Right lobe of liver (tissue), 4 donors: ENCODE measurements around the gene LRRC8B.

ENCODE experiments used
- POLR2A ChIP-seq: fragments of 450-650 bp; IDR thresholded peaks from one replicate; pipeline ENCODE4 v1.6.1; 2017; ENCODE audit warnings: antibody characterized with exemption, mild to moderate bottlenecking
- TF ChIP-seq, protein P1 (sequence below), 4 donors: fragments of 200-600 bp in 3 of 4; fragments of 450-650 bp in 1 of 4; IDR thresholded peaks; one replicate each; pipeline versions ENCODE4 v1.5.1 to v1.8.0; 2016 to 2022; ENCODE audit warnings: antibody characterized with exemption in 4 of 4, mild to moderate bottlenecking in 2 of 4
- donor health status: DM: no; HTN: no; CAD: no.
- donor health status: DM: no; HTN: no; CAD: no.
- donor health status: DM: no; HTN: yes; CAD: no.

DNA sequence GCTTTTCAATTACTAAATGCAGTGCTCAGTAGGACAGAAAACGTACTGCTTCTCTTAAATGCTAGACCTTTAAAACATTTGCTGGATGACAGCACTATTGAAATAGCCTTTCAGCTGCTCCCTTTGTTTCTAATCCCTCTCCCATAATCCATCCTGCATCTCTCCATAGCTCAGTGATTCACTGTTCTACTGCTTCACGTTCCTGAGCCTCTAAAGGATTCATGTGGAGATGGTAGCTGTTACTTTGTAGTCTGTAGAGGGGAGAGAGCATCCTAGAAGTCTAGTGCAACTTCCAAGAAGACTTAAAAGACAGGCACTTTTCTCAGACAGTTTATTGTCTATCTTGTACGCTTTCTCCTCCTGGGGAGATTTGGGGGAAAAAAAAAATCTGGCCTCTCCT lies 51.4 kb downstream of the LRRC8B start:
- TF ChIP-seq, protein P1, sequence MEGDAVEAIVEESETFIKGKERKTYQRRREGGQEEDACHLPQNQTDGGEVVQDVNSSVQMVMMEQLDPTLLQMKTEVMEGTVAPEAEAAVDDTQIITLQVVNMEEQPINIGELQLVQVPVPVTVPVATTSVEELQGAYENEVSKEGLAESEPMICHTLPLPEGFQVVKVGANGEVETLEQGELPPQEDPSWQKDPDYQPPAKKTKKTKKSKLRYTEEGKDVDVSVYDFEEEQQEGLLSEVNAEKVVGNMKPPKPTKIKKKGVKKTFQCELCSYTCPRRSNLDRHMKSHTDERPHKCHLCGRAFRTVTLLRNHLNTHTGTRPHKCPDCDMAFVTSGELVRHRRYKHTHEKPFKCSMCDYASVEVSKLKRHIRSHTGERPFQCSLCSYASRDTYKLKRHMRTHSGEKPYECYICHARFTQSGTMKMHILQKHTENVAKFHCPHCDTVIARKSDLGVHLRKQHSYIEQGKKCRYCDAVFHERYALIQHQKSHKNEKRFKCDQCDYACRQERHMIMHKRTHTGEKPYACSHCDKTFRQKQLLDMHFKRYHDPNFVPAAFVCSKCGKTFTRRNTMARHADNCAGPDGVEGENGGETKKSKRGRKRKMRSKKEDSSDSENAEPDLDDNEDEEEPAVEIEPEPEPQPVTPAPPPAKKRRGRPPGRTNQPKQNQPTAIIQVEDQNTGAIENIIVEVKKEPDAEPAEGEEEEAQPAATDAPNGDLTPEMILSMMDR (IDR thresholded peaks at IDR 0.05) = no peak
- TF ChIP-seq POLR2A = no peak
